ENCODE measurements around the gene PLXDC1.

GRCh38 chr17:39036009-39036408 is 115.4 kb downstream of the PLXDC1 start:
- TF ChIP-seq CTCF (conservative IDR thresholded peaks at IDR 0.05; ENCODE audit: low read depth, low read length): no peak
- no peak for TF ChIP-seq EZH2 (IDR thresholded peaks at IDR 0.05; ENCODE audit: borderline replicate concordance, low read depth, low read length, poor library complexity, severe bottlenecking)

All from A673 (cell line).